Naive thymus-derived CD8-positive, alpha-beta T cell (primary cell): Measurements from ENCODE around the gene XXYLT1. TPM values are rescaled to one million over a fixed set of nuclear protein-coding genes. Genes with fewer than 3 reads are reported as not detected.
A peak's percentile ranks its signal among the peaks of the same experiment; 100 is the strongest.
"Not testable (repeated sequence)": the region's sequence is repeated elsewhere in the genome, so short reads cannot be mapped to it uniquely, and the experiment has no call there.

Experiments used
- ATAC-seq, 2 donors: fragments of 150-1000 bp; cut with Tn5 transposase in 1 of 2; sonication (Bioruptor Pico), chemical (Tn5 transposase) in 1 of 2; 1 replicate in 1 of 2; 2 replicates in 1 of 2; pipeline ENCODE4 v1.10.0; 2021; ENCODE audit warnings: mild to moderate bottlenecking in 2 of 2, moderate library complexity in 2 of 2
- POLR2A ChIA-PET: fragments of 350-600 bp; sonication (Branson Sonifier 250); formaldehyde crosslinking; loops from one replicate; lab custom pipeline; 2021; ENCODE audit warnings: antibody characterized with exemption; lab: Charles Lee
- DNase-seq, 10 donors: peaks; one replicate each; pipeline versions ENCODE4 v3.0.0 to v3.0.0-alpha.2; 2020 to 2022
- H3K27ac Mint-ChIP-seq, 10 donors: one replicate each; pipeline ENCODE4 v1.8.0; 2020 to 2022; ENCODE audit warnings: mild to moderate bottlenecking in 10 of 10, mixed read lengths in 10 of 10, moderate library complexity in 4 of 10, inconsistent platforms in 1 of 10
- H3K27me3 Mint-ChIP-seq, 5 donors: one replicate each; pipeline ENCODE4 v1.8.0; 2021 to 2022; ENCODE audit warnings: mixed read lengths in 5 of 5
- H3K36me3 Mint-ChIP-seq, 3 donors: one replicate each; pipeline ENCODE4 v1.8.0; 2020 to 2022; ENCODE audit warnings: mixed read lengths in 3 of 3, mild to moderate bottlenecking in 2 of 3, inconsistent platforms in 1 of 3
- H3K4me1 Mint-ChIP-seq, 4 donors: one replicate each; pipeline ENCODE4 v1.8.0; 2021 to 2022; ENCODE audit warnings: mixed read lengths in 4 of 4
- H3K4me3 Mint-ChIP-seq, 10 donors: one replicate each; pipeline ENCODE4 v1.8.0; 2020 to 2022; ENCODE audit warnings: mild to moderate bottlenecking in 10 of 10, mixed read lengths in 10 of 10, moderate library complexity in 6 of 10, inconsistent platforms in 1 of 10
- H3K9me3 Mint-ChIP-seq, 9 donors: one replicate each; pipeline ENCODE4 v1.8.0; 2020 to 2022; ENCODE audit warnings: mixed read lengths in 9 of 9, mild to moderate bottlenecking in 3 of 9, inconsistent platforms in 1 of 9, moderate library complexity in 1 of 9
- polyA plus RNA-seq, 3 donors: library from polyadenylated mRNA; unstranded; fragments of 300-500 nt; fragmentation: Illumina TruSeq; gene quantifications; one replicate each; pipeline ENCODE4 v1.2.3, GENCODE V29; 2021
- total RNA-seq, 8 experiments: library from RNA in 2 of 8; stranded (reverse) in 2 of 8; gene quantifications; one replicate each; pipeline ENCODE4 v1.2.3 and lab custom pipeline; 2021 to 2026

The XXYLT1 gene
- total and polyA plus RNA-seq, 5 experiments from 2014 or later: 5.4 to 8.3 (median 6.3) TPM

GRCh38 chr3:195218331-195218730 lies 52.6 kb downstream of the XXYLT1 start:
- H3K27me3 Mint-ChIP-seq, POLR2A ChIA-PET, H3K27ac Mint-ChIP-seq, ATAC-seq, H3K9me3 Mint-ChIP-seq, DNase-seq, H3K4me1 Mint-ChIP-seq, H3K4me3 Mint-ChIP-seq: not testable (repeated sequence)
- peaks cover 5 to 21% (median 19%) of the 10 kb centered on the region in 3 donors for H3K36me3 Mint-ChIP-seq

DNA sequence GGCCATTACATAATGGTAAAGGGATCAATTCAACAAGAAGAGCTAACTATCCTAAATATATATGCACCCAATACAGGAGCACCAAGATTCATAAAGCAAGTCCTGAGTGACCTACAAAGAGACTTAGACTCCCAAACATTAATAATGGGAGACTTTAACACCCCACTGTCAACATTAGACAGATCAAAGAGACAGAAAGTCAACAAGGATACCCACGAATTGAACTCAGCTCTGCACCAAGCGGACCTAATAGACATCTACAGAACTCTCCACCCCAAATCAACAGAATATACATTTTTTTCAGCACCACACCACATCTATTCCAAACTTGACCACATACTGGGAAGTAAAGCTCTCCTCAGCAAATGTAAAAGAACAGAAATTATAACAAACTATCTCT lies 55.4 kb downstream of the XXYLT1 start:
- H3K36me3 Mint-ChIP-seq: peaks cover 5 to 18% (median 6%) of the 10 kb centered on the region in 3 donors
- ATAC-seq, DNase-seq, H3K4me1 Mint-ChIP-seq, POLR2A ChIA-PET, H3K27me3 Mint-ChIP-seq, H3K4me3 Mint-ChIP-seq, H3K9me3 Mint-ChIP-seq, H3K27ac Mint-ChIP-seq: not testable (repeated sequence)

DNA sequence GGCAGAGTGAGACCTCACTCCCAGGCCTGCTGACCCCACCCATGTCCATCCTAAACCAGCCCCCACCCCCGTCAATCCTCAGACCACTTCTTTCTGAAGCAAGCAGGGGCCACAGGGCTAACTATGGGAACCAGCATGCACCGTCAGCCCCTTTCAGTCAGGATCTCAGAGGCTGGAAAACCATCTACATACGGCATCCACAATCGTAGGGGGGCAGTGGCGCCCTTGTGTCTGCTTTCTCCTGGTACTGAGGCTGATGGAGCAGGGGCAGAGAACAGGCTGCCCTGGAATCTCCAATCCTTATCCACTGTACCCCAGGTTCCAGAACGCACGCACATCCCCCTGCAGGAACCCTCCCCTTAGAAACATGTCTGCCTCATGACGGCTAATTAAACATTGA lies 56.6 kb downstream of the XXYLT1 start:
- Mint-ChIP-seq H3K27me3 (no peaks in the 10 kb centered on the region), H3K4me1 (peaks cover 4 to 8% (median 6%) of the 10 kb centered on the region in 4 donors), H3K4me3 (no peak overlapping the region), H3K27ac (no peak overlapping the region), H3K36me3 (peaks cover 4 to 11% (median 4%) of the 10 kb centered on the region in 3 donors), H3K9me3 (peaks cover 0 to 8% (median 2%) of the 10 kb centered on the region in 9 donors)
- ATAC-seq (no peak), DNase-seq (no peak)
- POLR2A ChIA-PET: no interaction called here

DNA sequence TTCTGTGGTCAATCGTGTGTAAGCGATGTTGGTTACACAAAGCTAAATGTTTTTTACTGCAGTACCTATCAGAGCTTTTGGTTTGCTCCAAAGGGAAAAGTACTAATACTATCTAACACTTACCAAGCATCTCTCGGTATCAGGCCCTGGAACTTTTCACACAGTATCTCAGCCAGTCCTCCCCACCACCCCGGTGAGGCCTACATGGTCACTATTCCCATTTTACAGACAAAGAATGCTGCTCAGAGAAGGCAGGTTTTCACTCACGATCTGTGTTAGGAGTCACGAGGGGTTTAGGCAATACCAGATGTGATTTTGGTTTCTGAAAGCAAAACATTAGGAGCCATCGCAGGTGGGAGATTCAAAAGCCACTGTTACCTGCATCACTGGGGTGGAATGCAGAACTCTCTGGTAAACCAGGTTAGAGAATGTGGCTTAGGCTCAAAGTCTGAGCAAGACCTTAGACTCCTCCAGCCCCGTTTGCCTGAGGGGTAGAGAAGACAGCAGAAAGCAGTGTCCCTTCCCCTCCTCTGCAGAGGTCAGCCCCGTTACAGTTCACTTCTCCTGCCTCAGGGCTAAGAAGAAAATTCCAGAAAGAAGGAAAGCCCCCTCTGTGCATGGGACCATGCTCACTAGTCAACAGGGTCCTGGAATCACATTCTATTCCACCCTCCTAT lies 57.2 kb downstream of the XXYLT1 start:
- ATAC-seq (no peak), DNase-seq (no peak)
- POLR2A ChIA-PET: no interaction called here
- Mint-ChIP-seq H3K27ac (no peak overlapping the region), H3K36me3 (peaks cover 0 to 7% (median 2%) of the 10 kb centered on the region in 3 donors), H3K4me3 (no peak overlapping the region), H3K27me3 (no peaks in the 10 kb centered on the region), H3K4me1 (peaks cover 4 to 8% (median 6%) of the 10 kb centered on the region in 4 donors), H3K9me3 (peaks cover 0 to 5% (median 0%) of the 10 kb centered on the region in 9 donors)

DNA sequence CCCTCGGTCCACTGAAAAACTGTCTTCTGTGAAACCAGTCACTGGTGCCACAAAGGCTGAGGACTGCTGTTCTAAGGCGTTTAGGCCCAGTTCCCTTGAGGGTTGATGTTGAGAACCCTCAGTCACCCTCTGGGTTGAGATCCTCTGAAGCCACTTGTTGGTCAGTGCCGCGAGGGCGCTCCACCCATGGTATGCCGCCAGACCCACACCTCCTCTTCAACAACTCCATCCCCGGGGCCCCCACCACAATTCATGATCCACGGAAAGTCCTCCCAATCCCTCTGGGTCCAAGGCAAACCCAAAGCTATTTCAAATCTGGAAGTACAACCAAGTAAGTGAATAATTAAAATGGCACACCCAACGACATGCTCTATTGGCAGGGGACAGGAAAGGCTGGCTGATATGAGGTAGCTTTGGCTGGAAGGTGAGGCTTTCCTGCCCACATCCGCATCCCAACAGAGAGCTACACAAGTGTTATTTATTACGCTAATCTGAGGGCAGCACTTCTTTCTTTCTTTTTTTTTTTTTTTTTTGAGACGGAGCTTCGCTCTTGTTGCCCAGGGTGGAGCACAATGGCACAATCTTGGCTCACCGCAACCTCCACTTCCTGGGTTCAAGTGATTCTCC lies 58.1 kb downstream of the XXYLT1 start:
- H3K9me3 Mint-ChIP-seq: peaks cover 0 to 5% (median 0%) of the 10 kb centered on the region in 9 donors
- DNase-seq (no peak), ATAC-seq (no peak)
- POLR2A ChIA-PET: no interaction called here
- H3K27me3 Mint-ChIP-seq: no peaks in the 10 kb centered on the region
- H3K4me1 Mint-ChIP-seq: peaks cover 4 to 11% (median 7%) of the 10 kb centered on the region in 4 donors
- no peak overlapping the region for H3K4me3 Mint-ChIP-seq
- peaks cover 0 to 7% (median 2%) of the 10 kb centered on the region in 3 donors for H3K36me3 Mint-ChIP-seq
- H3K27ac Mint-ChIP-seq: peak overlapping the region in 3 of 10 donors; percentile 1 to 63 (median 9)

GRCh38 chr3:195212033-195212748 lies 58.8 kb downstream of the XXYLT1 start:
- peaks cover 0 to 9% (median 2%) of the 10 kb centered on the region in 3 donors for H3K36me3 Mint-ChIP-seq
- H3K4me1 Mint-ChIP-seq: peaks cover 4 to 11% (median 7%) of the 10 kb centered on the region in 4 donors
- no peaks in the 10 kb centered on the region for H3K27me3 Mint-ChIP-seq
- H3K4me3 Mint-ChIP-seq: no peak overlapping the region
- H3K9me3 Mint-ChIP-seq: peaks cover 0 to 5% (median 0%) of the 10 kb centered on the region in 9 donors
- DNase-seq: no peak
- POLR2A ChIA-PET: no interaction called here
- no peak for ATAC-seq
- no peak overlapping the region for H3K27ac Mint-ChIP-seq

GRCh38 chr3:195210266-195210973 lies 60.5 kb downstream of the XXYLT1 start:
- POLR2A ChIA-PET: no interaction called here
- DNase-seq (no peak), ATAC-seq (no peak)
- Mint-ChIP-seq H3K4me3 (no peak overlapping the region), H3K27ac (peak overlapping the region in 4 of 10 donors; percentile 1 to 69 (median 38)), H3K4me1 (peaks cover 4 to 11% (median 9%) of the 10 kb centered on the region in 4 donors), H3K9me3 (no peaks in the 10 kb centered on the region), H3K27me3 (no peaks in the 10 kb centered on the region), H3K36me3 (peaks cover 0 to 13% (median 4%) of the 10 kb centered on the region in 3 donors)

DNA sequence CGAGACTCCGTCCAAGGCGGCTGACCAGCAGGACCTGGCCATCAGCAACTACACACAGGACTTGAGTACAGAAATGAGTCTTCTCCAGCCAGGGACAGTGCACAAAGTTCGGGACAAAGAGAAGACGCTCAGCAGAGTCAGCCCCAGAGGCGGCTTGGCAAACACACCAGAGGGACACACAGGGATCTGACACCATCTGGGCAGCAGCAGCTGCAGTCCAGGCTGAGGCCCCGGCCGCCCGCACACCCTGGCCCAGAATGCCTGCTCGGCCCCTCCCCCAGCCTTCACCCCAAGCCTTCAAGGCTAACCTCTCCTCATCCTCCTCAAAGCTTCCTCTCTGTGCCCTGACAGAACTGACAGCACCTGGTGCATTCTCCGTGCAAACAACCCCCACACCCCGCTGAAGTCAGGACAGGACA lies 61.1 kb downstream of the XXYLT1 start:
- H3K27me3 Mint-ChIP-seq: no peaks in the 10 kb centered on the region
- H3K9me3 Mint-ChIP-seq: no peaks in the 10 kb centered on the region
- POLR2A ChIA-PET: no interaction called here
- peaks cover 4 to 15% (median 13%) of the 10 kb centered on the region in 4 donors for H3K4me1 Mint-ChIP-seq
- DNase-seq: no peak
- ATAC-seq: no peak
- peaks cover 0 to 13% (median 4%) of the 10 kb centered on the region in 3 donors for H3K36me3 Mint-ChIP-seq
- no peak overlapping the region for H3K4me3 Mint-ChIP-seq
- peak overlapping the region in 1 of 10 donors; percentile 69 for H3K27ac Mint-ChIP-seq

DNA sequence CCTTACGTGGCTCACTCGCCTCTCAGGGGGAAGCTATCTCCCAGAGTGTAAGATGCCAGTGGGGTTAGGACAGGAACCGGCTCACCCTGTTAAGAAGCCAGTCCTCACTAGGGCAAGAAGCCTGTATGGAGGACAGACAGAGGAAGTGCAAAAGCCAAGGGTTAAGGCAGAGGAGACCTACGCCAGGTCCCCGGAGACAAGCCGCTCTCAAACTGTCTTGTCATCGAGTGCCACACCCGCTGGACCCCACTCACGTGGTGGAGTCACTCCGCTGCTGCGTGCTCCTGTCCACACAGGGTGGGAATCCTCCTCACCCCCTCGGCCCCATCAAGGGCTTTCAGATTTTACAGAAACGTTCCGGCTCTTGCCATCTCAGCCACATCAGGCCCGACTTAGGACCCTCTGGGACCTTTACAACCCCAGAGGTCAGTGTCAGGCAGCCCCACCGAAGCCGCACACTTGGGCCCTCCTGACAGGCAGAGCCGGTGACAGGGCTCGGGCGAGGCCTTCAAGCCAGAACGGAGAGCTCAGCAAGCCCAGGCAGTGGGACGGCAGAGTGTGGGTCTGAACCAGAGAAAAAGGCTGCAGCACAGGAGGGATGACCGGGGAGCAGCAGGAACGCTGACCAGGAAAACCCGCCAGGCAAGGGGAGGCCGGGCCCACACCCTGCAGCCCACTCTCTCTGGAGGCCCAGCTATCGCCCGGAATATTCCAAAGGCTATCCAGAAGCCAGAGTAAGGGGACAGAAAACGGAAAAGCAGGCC lies 61.7 kb downstream of the XXYLT1 start:
- Mint-ChIP-seq H3K9me3 (no peaks in the 10 kb centered on the region), H3K4me3 (no peak overlapping the region), H3K27me3 (no peaks in the 10 kb centered on the region), H3K4me1 (peaks cover 9 to 21% (median 18%) of the 10 kb centered on the region in 4 donors), H3K27ac (peak overlapping the region in 2 of 10 donors; percentile 51 to 52), H3K36me3 (peaks cover 0 to 9% (median 4%) of the 10 kb centered on the region in 3 donors)
- no peak for ATAC-seq
- no peak for DNase-seq
- POLR2A ChIA-PET: no interaction called here

GRCh38 chr3:195208631-195209030 lies 62.3 kb downstream of the XXYLT1 start:
- POLR2A ChIA-PET: no interaction called here
- no peaks in the 10 kb centered on the region for H3K9me3 Mint-ChIP-seq
- DNase-seq (no peak), ATAC-seq (no peak)
- peaks cover 13 to 23% (median 20%) of the 10 kb centered on the region in 4 donors for H3K4me1 Mint-ChIP-seq
- no peak overlapping the region for H3K4me3 Mint-ChIP-seq
- peak overlapping the region in 1 of 10 donors; percentile 52 for H3K27ac Mint-ChIP-seq
- peaks cover 0 to 9% (median 4%) of the 10 kb centered on the region in 3 donors for H3K36me3 Mint-ChIP-seq
- H3K27me3 Mint-ChIP-seq: no peaks in the 10 kb centered on the region

DNA sequence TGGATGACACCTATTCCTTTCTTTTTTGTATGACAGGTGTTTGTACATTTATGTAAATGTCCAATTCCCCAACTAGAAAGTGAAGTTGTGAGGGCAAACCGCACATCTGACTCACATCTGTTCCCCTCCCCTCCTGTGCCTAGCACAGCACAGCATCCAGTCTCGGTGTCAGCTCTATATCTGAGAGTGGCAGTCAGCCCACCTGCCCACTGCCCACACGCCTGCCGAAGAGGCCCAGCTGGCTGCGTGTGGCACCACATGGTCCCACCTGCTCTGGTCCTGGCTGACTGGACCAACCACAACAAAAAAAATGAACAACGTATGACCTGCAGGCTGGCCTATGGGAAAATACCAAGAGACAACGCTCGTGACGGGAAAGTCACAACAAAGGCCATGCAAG lies 62.8 kb downstream of the XXYLT1 start:
- no peak for DNase-seq
- Mint-ChIP-seq H3K27ac (peak overlapping the region in 2 of 10 donors; percentile 24 to 52), H3K36me3 (peaks cover 0 to 7% (median 4%) of the 10 kb centered on the region in 3 donors), H3K4me1 (peaks cover 16 to 26% (median 23%) of the 10 kb centered on the region in 4 donors), H3K4me3 (no peak overlapping the region), H3K9me3 (no peaks in the 10 kb centered on the region), H3K27me3 (no peaks in the 10 kb centered on the region)
- no peak for ATAC-seq
- POLR2A ChIA-PET: no interaction called here

DNA sequence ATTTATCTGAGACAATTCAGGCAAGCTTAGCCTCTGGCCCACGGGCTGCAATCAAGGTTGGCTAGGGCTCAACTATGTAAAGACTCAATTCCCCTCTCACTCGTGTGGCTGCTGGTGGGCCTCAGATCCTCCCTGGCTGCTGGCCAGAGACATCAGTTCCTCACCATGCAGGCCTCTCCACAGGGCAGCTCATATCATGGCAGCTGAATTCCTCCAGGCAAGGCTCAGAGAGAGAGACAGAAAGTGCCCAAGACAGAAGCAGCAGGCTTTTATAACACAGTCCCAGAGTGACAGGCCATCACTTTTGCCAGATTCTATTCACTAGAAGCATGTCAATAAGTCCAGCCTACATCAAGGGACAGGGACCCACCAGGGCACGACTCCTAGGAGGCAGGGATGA lies 63.2 kb downstream of the XXYLT1 start:
- POLR2A ChIA-PET: no interaction called here
- DNase-seq (no peak), ATAC-seq (no peak)
- no peak overlapping the region for H3K4me3 Mint-ChIP-seq
- peaks cover 0 to 9% (median 4%) of the 10 kb centered on the region in 3 donors for H3K36me3 Mint-ChIP-seq
- peak overlapping the region in 1 of 10 donors; percentile 10 for H3K27ac Mint-ChIP-seq
- peaks cover 16 to 26% (median 23%) of the 10 kb centered on the region in 4 donors for H3K4me1 Mint-ChIP-seq
- no peaks in the 10 kb centered on the region for H3K9me3 Mint-ChIP-seq
- H3K27me3 Mint-ChIP-seq: no peaks in the 10 kb centered on the region
